GM18861 (cell line): ENCODE measurements around the gene SLC25A48.

ENCODE experiments used
- ATAC-seq: cut with Tn5 transposase; IDR thresholded peaks from one replicate; pipeline ENCODE4 v1.9.1; 2021; ENCODE audit not compliant: unreplicated experiment

The SLC25A48 gene, protein sequence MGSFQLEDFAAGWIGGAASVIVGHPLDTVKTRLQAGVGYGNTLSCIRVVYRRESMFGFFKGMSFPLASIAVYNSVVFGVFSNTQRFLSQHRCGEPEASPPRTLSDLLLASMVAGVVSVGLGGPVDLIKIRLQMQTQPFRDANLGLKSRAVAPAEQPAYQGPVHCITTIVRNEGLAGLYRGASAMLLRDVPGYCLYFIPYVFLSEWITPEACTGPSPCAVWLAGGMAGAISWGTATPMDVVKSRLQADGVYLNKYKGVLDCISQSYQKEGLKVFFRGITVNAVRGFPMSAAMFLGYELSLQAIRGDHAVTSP

DNA sequence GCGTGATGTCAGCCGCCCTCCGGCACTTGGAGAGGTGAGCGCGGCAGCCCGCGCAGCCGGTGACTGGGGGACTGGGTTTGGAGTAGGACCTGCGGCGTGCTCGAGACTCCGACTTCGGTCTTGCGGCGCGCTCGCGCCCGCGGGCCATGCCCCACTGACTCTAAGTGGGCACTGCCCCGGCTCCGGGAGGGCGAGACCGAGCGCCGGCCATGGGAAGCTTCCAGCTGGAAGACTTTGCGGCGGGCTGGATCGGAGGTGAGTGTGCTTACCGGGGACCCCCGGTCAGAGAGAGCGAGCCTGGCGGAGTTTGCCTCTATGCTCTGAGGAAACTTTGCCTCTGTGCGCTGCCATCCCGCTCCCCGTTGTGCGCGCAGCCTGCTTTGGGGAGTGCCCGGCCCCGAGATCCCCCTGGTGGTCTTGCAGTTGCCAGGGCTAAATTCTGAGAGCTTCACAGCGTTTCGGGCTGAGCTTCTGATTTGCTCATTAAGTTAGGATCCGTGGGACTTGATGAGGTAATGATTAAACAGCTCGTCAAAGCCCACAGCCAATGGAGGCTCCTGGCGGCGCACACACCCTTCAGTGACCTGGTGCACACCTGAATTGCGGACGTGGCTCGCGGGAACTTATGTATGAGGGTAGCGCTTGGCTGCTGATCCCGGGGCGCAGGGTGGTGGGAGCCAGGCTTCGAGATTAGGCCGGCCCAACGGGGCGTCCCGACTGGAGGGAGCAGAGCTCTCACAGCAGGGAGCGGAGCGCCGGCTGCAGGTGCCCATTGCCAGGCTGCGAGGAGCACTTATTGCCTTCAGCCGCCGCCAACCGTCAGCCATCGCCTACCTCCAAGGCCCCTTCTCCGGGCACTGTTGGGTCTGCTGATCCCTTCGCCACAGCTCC lies at the start of gene SLC25A48:
TSS of gene SLC25A48 (plus strand) at position 25 of the 891 bp plus-strand sequence. CDS start at position 210, 185 bp downstream.
- peak; percentile 72 for ATAC-seq

DNA sequence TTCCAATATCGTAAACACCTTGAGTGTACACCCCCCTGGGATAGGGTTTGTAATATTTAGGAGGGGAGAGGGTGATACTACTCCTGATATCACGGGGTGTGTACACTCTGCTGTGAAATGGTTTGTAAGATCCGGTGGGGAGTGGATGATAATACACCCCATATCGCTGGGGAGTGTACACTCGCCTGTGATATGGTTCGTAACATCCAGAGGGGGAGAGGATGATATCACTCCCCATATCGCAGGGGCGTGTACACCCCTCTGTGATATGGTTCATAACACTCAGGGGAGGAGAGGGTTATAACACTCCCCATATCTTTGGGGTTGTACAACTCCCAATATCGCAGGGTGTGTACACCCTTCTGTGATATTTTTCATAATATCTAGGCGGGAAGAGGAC lies 33.8 kb upstream of the SLC25A48 start:
- ATAC-seq: no peak

DNA sequence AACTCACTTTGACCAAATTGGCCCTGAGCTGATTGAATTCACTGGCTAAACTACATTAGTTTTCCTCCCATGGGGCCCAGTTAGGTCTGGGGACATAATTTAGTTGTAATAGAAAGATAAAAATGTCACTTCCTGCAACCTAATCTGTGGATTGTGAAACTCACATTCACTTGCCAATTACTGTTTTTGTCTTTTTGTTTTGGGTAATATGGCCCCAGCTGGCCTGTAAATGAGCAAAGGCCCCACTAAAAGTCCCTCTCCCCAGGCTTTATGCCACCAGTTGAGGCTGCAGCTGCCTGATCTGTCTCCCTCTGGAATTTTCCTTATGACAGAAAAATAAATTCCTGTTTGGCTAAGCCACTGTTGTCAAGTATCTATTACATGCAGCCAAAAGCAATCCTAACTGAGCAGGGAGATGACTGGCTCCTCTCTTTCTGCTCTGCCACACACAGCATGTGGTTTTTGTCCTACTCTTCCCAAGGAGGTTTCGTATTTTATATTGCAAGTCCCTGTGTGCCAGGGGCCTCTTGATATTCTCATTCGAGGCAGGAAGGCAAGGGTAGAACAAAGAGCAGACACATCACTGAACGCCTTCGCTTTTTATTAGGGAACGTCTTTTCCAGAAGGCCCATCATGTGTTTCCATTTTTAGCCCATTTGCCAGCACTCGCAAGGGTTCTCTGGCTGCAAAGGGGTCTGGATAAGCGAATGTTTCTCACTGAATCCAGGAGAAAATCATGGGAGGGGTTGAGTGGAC lies 24.1 kb upstream of the SLC25A48 start:
- ATAC-seq: no peak

DNA sequence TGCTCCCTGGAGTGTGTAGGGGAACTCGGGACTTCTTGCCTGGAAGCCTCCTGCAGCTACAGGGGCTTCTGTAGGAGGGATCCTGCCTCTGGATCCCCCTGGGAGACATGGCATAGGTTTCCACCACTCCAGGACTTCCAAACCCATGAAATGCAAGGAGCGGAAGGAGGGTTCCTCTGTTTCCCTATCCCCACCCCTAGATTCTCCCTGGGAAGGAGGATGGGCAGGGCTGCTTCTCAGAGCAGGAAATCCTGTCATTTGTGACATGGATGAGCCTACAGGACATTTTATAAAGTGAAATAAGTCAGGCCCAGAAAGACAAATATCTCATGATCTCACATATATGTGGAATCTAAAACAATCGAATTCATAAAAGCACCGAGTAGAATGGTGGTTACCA lies 23.5 kb upstream of the SLC25A48 start:
- no peak for ATAC-seq

DNA sequence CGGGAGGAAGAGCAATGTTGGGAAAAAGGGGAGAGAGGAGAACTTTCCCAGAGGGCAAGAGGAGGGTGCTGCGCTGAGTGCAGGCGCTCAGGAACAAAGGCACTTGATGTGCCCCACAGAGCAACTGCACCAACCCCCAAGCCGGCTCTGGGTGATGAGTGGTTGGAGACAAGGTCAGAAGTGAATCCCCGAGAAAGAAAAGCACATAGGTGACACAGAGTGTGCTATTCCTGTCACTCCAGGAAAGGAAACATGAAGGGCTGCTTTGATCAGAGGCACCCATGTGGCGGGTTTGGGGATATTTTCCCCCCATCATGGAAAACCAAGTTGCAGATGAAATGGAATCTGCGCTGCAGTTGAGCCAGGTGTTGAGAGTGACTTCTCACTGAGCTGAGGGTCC lies 20.7 kb upstream of the SLC25A48 start:
- no peak for ATAC-seq

DNA sequence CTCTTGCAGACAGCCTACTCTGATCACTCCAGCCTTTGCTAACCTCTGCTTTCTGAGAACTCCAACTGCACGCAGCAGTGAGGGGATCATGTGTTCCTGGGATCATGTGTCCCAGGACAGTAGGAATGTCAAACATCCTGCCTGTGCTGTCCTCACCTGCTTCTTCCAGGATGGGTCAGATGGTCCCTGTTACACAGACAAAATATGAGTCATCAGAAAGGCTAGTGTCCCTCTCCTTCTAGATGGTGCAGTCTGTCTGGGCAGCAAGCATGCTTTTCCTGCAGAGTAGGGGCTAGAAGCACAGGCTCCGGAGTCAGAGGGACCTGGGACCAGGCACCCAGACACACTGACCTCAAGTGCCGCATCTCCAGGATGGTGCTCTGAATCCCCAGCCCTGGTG lies 20.1 kb upstream of the SLC25A48 start:
- no peak for ATAC-seq

DNA sequence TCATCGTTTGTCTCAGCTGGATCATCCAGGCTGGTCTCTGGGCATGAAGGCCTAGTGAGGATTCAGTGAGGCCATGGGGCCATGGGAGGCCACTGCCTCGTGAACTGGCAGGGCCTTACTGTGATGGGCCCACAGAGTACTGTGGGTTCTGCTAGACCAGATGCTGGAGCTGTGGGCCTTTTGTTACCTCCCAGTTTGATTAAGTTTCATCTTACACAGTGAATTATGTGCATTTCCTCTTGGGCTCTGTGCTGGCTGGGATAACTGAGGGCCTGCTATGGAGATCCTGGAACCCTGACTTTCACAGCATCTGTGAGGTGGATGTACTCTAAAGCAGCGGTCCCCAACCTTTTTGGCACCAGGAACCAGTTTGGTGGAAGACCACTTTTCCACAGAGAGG lies 19.7 kb upstream of the SLC25A48 start:
- no peak for ATAC-seq

DNA sequence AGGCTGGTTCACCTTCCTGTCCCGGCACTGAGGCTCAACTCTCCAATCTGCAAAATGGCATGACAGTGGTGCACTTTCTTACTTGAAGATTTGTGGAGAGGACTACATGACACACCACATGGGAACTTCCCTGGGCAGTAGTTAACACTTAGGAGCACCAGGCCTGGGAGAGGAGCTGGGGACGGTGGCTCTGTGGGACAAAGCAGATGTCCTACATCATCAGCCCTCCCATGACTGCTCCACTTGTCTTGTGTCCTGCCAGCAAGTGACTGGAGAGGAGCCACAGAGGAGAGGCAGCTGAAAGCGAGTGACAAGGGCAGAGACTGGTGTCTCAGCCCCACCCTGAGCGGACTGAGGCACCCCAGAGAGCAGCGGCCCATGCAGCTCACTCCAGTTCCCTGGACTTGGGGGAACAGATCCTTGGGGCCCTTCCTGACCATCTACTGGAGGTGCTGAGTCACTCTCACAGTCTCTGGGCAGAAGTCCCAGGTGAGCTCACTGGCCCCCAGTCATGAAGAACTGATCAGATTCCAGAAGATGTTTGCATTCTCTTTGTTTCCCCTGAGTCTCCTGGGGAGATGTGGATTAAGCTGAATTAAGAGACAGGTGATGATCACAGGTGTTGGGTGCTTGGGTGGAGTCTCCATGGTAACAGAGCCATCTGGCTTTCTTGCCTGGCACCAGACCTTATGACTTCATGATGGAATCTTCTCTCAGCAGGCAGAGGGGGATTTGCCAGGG lies 13.2 kb upstream of the SLC25A48 start:
- ATAC-seq: no peak

DNA sequence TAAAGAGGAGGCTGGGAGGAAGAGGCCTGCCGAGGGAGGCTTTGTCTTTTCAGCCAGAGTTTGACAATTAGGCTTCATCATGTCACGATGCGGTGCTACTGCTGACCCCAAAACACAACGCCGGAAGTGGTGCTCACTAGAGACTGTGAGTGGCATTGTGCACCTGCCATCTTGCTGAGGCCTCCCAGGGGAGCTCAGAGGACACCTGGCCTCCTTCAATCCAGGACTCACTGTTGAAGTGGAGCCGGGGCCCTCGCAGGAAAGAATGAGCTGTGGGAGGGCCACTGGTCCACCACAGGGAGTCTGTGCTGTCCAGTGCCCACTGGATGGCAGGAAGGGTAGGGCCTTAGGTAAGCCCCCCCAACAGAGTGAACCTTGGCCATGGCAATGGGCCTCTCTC lies 12.7 kb upstream of the SLC25A48 start:
- no peak for ATAC-seq

DNA sequence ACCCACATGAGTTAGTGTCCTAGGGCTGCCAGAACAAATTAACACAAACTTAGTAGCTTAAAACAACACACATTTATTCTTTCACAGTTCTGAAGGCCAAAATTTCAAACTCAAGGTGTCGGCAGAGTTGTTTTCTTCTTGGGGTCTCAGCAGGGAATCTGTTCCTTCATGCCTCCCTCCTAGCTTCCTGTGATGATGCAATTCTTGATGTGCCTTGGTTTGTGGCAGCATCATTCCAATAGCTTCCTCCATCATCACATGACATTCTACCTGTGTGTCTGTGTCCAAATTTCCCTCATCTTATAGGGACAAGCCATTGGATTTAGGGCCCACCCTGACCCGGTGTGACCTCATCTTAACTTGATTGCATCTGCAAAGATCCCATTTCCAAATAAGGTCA lies 12.2 kb upstream of the SLC25A48 start:
- ATAC-seq: no peak

DNA sequence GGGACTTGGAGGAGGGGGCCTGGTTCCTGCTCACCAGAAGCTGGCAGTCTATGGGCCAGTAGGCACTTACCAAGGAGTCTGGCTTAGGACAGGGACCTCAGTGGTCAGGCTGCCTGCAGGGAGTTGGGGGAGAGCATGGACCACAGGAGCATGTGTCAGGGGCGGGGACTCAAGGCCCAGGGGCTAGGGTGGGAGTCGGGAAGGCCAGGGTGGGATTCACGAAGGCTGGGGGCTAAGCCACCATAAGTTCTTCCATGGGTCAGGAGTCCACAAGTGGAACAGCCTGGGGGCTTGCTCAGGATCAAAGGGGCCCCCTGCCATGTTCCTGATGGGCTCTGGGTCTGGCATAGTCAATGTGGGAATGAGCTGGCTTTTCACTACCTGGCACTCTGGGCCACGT lies 11.5 kb upstream of the SLC25A48 start:
- no peak for ATAC-seq

DNA sequence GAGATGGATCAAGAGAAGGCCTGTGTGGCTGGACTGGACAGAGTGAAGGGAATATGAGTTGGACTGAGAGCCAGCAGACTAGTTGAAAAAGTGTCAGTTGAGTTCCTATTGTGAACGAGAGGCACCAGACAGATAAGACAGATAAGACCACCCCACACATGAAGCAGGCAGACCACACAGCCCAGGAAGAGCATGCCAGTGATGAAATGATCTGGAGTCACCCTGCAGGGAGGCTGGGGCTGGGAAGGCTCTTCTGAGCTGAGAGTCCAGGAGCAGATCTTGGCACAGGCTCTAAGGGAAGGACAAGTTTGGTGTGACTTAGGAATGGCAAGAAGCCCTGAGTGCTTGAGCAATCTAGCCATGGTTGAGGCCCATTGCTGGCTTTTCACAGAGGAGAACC lies 10.6 kb upstream of the SLC25A48 start:
- ATAC-seq: no peak

DNA sequence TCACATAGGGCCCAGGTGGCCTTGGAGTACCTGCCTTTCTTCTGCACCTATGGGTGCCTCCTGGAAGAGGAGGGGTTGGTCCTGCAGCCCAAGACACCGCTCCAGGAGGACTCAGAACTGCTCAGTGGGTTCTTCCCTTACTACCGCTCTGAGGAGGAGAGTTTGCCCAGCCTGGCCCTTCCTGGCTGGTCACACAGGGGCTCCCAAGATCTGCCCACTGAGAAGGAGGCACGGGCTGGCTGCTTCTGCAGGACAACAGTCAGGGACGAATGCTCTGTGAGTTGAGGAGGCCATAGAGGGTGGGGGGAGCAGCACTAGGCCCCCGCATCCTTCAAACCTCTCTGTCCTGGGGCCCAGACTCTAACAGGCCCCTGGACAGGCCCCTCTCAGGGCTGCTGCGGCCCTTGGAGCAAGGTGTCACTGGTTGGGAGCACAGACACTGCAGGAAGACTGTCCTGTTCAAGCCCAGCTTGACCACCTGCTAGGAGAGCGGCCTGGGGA lies 9.9 kb upstream of the SLC25A48 start:
- no peak for ATAC-seq

DNA sequence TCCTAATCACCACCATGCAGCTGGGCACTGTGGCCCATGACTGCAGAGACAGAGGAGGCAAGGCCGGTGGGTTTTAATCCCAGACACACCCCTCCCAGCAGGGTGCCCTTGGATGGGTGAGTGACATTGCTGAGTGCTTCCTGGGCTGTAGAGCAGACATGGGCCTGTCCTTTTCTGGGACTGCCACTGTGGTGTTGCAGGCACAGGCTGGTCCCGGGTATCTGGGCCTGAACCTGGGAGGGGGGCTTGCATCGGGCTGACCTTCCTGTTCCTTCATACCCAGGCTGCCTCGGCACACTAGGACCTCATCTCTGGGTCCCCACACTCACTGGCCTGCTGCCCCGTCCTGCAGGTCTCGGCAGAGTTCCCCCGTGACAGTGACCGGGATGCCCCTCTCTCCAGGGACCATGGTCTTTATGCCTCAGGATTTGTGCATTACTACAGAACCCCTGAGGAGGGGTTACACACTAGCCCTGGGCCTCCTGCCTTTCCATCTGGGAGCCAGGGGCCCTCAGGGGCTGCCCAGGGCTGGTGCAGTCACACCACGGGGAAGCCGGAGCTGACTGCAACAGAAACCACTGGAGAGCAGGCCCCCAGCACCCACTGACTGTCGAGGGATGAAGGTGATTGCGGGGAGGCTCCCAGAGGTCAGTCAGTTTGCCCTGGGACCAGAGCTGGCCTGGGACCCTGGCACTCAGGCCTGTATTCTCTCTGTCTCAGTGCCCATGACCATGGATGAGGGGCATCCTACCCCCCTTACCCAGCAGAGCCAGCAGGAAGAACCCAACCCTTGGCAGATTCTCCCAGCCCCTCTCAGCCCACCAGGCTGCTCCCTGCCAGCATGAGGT lies 8.9 kb upstream of the SLC25A48 start:
- no peak for ATAC-seq

DNA sequence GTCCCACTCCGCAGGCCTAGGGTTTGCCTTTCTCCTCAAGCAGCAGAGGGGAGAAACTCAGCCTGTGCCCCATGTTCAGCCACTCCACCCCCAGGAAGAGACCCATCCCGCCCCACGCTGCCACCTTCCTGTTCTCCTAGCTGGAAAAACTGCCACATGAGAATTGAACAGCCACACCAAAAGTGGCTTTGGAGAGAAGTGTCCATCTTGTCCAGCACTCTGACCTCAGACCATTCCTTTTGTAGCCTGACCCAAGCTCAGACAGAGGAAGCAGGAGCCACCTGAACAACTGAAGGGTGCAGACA lies 8.3 kb upstream of the SLC25A48 start:
- ATAC-seq: no peak

DNA sequence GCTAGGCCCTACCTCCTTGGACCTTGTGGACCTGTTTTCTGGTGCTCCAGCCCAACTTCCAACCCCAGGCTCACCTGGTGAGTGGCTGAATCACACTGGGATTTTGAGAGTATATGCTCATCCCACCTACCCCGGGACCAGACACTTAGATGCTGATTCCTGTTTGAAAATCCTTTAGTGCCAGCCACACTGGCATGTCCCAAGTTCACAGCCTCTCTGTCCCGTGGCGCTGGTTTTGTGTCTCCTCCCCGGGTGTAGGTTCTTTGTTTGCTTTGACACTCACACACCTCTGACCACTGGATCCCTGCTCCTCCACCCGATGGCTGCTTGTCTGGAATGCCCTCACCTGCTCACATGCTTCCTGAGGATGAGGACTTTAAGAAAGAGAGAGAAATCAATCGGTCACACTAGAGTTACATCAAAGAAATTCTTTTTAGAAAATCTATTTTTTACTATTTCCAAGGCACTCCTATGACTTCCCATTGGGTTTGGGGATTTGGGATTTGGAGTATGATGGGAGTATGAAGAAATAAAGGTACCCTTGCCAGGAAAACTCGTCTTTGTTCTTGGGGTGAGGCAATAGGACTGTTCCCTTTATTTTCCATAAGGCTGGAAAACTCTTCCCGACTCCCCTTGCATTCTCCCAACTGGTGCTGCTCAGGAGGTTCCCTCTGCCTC lies 7.3 kb upstream of the SLC25A48 start:
- no peak for ATAC-seq

DNA sequence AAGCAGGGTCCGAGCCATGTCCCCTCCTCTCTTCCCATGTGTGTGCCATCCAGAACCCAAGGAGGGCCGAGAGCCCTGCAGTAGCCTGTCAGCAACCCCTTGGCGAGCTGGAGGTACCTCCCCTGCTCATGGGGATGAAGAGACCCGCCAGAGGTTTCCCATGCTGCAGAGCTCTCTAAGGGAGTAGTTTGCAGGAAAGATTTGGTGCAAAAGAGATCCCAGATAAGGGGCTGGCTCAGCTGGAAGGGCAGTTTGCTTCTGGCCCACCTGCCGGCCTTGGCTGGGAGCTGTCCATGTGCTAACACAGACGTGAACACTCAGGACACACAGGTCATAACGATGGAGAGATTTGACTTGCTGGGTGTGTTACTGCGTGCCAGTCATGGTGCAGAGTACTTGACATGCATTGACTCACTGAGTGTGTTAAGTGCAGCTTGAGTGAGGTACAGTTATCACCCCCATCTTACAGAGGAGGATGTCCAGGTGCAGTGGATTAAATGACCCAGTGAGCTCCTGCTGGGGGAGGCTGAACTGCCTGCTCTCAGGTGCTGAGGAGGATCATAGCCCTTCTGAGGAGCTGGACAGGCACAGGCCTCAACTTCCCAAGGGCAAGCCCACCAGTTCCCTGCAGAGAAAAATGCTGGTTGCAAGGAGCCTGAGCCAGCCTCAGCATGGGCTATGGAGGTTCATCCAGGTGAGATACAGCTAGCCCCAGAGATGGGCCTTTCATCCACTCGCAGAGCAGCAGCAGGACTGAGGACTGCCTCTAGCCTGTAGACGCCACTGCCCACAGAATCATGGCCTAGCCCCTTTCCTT lies 6.3 kb upstream of the SLC25A48 start:
- ATAC-seq: no peak

DNA sequence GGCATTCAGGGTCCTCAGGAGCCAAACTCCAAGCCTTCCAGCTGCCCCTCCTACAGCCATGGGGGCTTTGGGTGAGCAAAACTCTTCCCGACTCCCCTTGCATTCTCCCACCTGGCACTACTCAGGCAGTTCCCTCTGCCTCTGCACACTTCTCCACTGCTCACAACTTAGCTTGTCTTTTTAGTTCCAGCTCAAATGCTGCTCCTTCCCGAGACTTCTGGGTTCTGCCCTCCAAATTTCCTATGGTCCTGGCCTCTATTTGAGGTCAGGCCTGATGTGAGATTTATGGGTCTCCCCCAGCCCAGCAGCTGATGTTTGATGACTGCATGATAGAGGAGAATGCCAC lies 5.7 kb upstream of the SLC25A48 start:
- ATAC-seq: no peak

DNA sequence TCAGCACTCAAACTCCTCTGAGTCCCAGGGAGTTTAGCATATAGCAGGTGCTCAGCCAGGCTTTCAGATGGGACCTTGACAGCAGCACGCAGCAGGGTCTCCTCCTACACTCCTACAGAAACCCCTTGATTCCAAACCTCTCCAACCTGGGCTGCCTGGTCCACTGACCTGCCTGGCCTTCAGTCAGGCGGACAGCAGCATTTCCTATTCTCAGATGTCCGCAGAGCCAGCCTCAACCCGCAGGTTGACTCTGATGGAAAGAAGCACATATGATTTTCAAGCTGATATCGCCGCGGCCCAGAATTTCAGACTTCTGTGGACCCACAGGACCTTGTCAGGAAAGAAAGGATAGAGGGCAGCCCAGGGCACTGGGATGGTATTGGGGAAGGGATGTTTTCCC lies 5.3 kb upstream of the SLC25A48 start:
- no peak for ATAC-seq
